ENCODE data around the gene HDDC2.
"Not testable (repeated sequence)": the region's sequence is repeated elsewhere in the genome, so short reads cannot be mapped to it uniquely, and the experiment has no call there.

Gene HDDC2

GRCh38 chr6:125285353-125285752 is 16.4 kb downstream of the HDDC2 start:
- Histone ChIP-seq H3K4me3 (ENCODE audit: low read depth in 1 of 2, low read length in 1 of 2) (no peak overlapping the region), H3K36me3 (peaks cover 3% of the 10 kb centered on the region), H3K27me3 (no peaks in the 10 kb centered on the region), H3K4me1 (ENCODE audit: control insufficient read depth in 1 of 2, insufficient read depth in 1 of 2, low read depth in 1 of 2, low read length in 1 of 2) (no peaks in the 10 kb centered on the region), H3K27ac (no peak overlapping the region), H3K9me3 (no peaks in the 10 kb centered on the region)
- TF ChIP-seq CTCF (IDR thresholded peaks at IDR 0.05), result no peak

GRCh38 chr6:125282470-125282869 is 19.3 kb downstream of the HDDC2 start:
- H3K36me3 ChIP-seq; H3K4me1 ChIP-seq (ENCODE audit: control insufficient read depth in 1 of 2, insufficient read depth in 1 of 2, low read depth in 1 of 2, low read length in 1 of 2); H3K9me3 ChIP-seq; H3K27ac ChIP-seq; H3K27me3 ChIP-seq; H3K4me3 ChIP-seq (ENCODE audit: low read depth in 1 of 2, low read length in 1 of 2): not testable (repeated sequence)

GRCh38 chr6:125280370-125281035 is 21.3 kb downstream of the HDDC2 start:
- H3K27ac ChIP-seq, result not testable (repeated sequence)

GRCh38 chr6:125279961-125280360 is 21.8 kb downstream of the HDDC2 start:
- Histone ChIP-seq H3K4me1 (ENCODE audit: control insufficient read depth in 1 of 2, insufficient read depth in 1 of 2, low read depth in 1 of 2, low read length in 1 of 2) (no peaks in the 10 kb centered on the region), H3K36me3 (peaks cover 32% of the 10 kb centered on the region), H3K27me3 (no peaks in the 10 kb centered on the region), H3K4me3 (ENCODE audit: low read depth in 1 of 2, low read length in 1 of 2) (no peak overlapping the region), H3K9me3 (no peaks in the 10 kb centered on the region), H3K27ac (no peak overlapping the region)
- no peak for TF ChIP-seq CTCF (IDR thresholded peaks at IDR 0.05)

More at GRCh38 chr6:125280370-125281035, 21.3 kb downstream of the HDDC2 start:
- H3K27me3 ChIP-seq; H3K9me3 ChIP-seq; H3K4me3 ChIP-seq (ENCODE audit: low read depth in 1 of 2, low read length in 1 of 2); H3K4me1 ChIP-seq (ENCODE audit: control insufficient read depth in 1 of 2, insufficient read depth in 1 of 2, low read depth in 1 of 2, low read length in 1 of 2): not testable (repeated sequence)
- H3K36me3 ChIP-seq, result peaks cover 26% of the 10 kb centered on the region

GRCh38 chr6:125277838-125278237 is 23.9 kb downstream of the HDDC2 start:
- no peak for TF ChIP-seq CTCF (IDR thresholded peaks at IDR 0.05)
- H3K27ac ChIP-seq, result no peak overlapping the region
- H3K4me1 ChIP-seq (ENCODE audit: control insufficient read depth in 1 of 2, insufficient read depth in 1 of 2, low read depth in 1 of 2, low read length in 1 of 2), result no peaks in the 10 kb centered on the region
- H3K36me3 ChIP-seq, result peaks cover 49% of the 10 kb centered on the region
- no peak overlapping the region for H3K4me3 ChIP-seq (ENCODE audit: low read depth in 1 of 2, low read length in 1 of 2)
- no peaks in the 10 kb centered on the region for H3K9me3 ChIP-seq
- H3K27me3 ChIP-seq, result no peaks in the 10 kb centered on the region

- Histone ChIP-seq H3K27me3 (no peaks in the 10 kb centered on the region), H3K27ac (no peak overlapping the region), H3K4me1 (ENCODE audit: control insufficient read depth in 1 of 2, insufficient read depth in 1 of 2, low read depth in 1 of 2, low read length in 1 of 2) (no peaks in the 10 kb centered on the region), H3K36me3 (peaks cover 57% of the 10 kb centered on the region), H3K9me3 (no peaks in the 10 kb centered on the region), H3K4me3 (ENCODE audit: low read depth in 1 of 2, low read length in 1 of 2) (no peak overlapping the region)
- no peak for TF ChIP-seq CTCF (IDR thresholded peaks at IDR 0.05)
Measured at GRCh38 chr6:125275779-125276178, 26.0 kb downstream of the HDDC2 start.
